ENCODE results near the gene PACS1.

Gene PACS1

DNA sequence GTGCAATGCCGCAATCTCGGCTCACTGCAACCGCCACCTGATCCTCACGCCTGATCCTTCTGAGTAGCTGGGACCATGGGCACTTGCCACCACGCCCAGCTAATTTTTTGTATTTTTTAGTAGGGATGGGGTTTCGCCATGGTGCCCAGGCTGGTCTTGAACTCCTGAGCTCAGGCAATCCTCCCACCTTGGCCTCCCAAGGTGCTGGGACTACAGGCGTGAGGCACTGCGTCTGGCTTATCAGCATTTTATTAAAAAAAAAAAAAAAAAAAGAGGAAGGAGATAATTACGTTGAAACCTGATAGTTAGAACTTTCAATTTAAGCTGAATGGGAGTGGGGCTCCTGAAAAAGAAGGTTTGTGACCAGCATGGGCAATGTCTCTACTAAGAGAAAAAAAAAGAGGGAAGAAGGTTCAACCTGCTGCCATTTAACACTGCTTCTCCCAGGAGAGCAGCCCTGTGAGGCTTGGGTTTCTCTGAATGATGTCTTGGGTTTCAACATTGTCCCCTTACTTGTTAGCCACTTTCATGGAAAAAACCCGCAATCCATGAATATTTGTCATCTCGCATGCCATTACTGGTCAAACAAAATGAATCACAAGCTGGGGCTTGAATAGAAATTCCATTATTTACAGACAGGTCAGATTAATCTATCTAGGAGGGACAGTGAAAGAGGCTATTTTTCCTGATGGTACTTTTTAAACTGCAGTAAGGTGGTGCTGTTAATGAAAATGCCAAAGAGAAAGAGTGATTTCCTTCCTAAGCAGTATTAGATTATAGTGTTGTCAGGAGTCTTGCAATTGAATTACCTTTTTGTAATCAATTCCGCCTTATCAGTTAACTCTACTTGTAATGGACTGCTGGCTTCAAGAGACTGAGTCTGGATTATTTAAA is 72.5 kb downstream of the PACS1 start:
- DNase-seq (ENCODE audit: low read depth in 2 of 2), result no peak

DNA sequence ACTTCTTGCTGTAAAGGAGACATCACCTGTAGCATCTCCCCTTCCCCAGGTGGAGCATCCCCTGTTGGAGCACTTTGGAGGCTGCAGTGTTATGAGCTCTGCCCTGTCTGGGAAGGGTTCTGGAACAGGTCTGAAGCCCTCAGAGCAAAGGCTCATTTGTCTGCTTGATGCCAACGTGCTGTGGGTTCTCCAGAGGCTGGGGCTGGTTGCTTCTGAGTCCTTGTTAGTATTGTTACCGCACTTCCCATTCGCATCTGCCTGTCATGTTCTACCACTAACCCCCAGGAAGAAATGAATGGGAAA is 73.1 kb downstream of the PACS1 start:
- DNase-seq (ENCODE audit: low read depth in 2 of 2), result no peak

DNA sequence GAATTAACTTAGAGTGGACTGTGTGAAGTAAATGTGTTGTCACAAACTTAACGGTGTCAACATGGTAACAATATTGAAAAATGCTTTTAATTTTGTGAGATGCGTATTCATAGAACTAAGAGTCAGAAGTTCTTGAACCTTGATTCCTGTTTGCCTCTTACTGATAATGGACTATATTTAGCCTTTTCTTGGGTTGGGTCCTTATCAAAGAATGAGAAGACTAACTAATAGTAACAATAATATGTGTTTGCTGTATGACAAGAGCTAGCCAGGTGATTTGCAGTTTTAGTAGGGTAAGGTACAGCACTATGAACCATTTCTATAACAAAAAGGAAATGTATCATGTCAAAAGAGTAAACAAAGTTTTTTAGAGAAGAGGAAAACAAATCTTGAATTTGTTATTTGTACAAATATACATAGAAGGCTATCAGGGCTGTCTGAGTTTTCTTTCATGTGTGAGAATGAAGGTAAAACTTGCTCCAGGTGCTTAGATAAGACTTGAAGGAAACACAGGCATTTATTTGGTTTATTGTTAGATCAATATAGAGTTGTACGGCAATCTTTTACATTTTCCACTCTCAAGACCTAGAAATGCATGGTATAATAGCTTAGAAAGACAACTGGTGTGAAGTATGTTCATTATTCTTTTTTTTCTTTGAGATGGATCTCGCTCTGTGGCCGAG is 74.1 kb downstream of the PACS1 start:
- no peak for DNase-seq (ENCODE audit: low read depth in 2 of 2)

- no peak for DNase-seq (ENCODE audit: low read depth in 2 of 2)
These were observed 76.0 kb downstream of the PACS1 start for GRCh38 chr11:66146074-66146473.

- DNase-seq (ENCODE audit: low read depth in 2 of 2), result no peak
These were observed 76.9 kb downstream of the PACS1 start for GRCh38 chr11:66146940-66147339.

DNA sequence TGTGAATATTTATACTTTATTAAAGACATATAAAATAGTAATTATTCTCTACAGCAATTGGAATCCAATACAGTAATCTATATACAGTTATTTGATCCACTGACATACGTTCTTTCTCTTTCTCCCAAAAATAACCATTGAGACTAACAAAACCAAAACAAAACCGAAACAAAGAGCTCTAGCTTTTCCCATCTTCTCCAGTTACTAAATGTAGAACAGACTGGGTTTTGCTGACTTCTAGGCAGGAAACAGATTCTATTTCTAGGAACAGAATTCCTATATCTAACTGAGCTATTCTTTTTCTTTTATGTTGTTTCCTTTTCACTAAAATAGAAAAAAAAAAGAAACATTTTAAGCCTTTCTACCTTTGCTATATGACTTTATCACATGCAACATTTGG is 80.1 kb downstream of the PACS1 start:
- DNase-seq (ENCODE audit: low read depth in 2 of 2), result no peak

- DNase-seq (ENCODE audit: low read depth in 2 of 2), result no peak
These were observed 80.7 kb downstream of the PACS1 start for GRCh38 chr11:66150725-66151124.

DNA sequence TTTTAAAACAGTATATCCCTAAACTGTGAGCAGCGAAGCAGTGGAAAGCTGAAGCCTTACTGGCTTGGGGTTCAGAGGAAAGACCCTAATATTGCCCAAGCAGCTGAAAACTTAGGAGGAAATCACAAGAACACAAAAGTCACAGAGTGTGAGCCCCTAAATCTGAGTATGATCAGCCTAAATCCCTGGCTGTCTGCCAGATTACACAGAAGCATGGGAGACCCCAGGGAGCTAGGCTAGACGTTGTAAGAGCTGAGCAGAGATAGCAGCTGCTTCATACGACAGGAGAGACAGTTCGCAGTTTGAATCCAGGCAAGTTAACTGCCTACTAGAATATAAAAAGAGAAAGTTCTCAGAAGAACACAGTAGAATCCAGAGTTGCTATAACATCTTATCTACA is 81.2 kb downstream of the PACS1 start:
- DNase-seq (ENCODE audit: low read depth in 2 of 2), result no peak

- DNase-seq (ENCODE audit: low read depth in 2 of 2), result no peak
These were observed 84.0 kb downstream of the PACS1 start for GRCh38 chr11:66154109-66154508.

DNA sequence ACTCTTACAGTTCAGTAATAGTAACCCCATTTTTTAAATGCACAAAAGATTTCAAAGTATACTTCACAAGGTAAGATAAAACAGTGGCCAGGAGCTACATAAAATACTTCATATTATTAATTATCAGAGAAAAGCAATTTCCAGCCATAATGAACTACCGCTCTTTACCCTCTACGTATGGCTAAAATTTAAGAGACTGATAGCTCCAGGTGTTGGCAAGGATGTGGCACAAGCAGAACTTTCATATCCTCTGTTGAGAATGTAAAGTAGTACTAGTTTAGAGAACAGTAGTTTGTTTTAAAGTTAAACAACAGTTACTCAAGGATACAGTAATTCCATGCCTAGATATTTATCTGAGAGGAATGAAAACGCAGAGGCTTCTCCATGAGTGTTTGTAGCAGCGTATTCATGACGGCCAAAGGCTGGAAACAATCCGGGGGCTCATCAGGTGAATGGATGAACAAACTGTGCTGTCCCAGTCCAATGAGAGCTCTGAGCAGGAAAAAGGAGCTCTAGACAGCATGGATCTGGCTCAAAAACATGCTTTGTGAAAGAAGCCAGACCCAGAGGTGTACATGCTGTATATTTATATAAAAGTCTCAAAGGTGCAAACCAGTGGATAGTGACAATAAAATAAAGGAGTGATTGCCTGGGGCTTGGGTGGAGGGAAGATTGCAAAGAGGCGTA is 85.5 kb downstream of the PACS1 start:
- no peak for DNase-seq (ENCODE audit: low read depth in 2 of 2)

DNA sequence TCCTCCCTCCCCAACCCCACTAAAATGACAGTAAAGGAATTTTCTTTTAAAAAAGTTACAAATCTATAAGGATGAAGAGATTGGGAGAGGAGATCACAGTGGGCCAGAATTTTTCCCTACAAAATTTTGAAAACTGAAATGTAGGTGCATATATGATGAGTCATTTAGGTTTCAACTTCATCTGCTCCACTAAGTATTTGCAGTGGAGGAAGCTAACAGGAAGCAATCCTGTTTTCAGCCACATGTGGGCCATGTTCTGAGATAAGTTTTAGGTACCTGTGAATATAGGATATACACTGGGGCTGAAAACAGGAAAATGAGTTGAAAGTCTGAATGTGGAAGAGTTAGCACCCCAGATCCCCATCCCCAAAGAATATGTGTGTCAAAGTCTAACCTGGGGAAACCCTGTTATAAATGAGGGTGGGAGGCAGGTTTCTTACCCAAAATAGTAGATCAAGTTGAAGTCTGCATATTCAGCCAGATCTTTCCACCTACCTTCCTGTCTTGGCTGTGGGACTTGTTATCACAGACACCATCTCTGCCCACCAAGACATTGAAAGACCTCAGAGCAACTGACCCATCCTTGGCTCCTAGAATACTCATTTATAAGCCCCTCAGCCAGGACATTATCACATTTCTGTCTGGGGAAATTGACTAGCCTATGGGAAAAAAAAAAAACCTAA is 87.3 kb downstream of the PACS1 start:
- no peak for DNase-seq (ENCODE audit: low read depth in 2 of 2)

GRCh38 chr11:66158156-66158555 is 88.1 kb downstream of the PACS1 start:
- no peak for DNase-seq (ENCODE audit: low read depth in 2 of 2)

- DNase-seq (ENCODE audit: low read depth in 2 of 2), result no peak
These were observed 89.4 kb downstream of the PACS1 start for GRCh38 chr11:66159324-66159984.

- no peak for DNase-seq (ENCODE audit: low read depth in 2 of 2)
These were observed 90.6 kb downstream of the PACS1 start for GRCh38 chr11:66160709-66161108.

DNA sequence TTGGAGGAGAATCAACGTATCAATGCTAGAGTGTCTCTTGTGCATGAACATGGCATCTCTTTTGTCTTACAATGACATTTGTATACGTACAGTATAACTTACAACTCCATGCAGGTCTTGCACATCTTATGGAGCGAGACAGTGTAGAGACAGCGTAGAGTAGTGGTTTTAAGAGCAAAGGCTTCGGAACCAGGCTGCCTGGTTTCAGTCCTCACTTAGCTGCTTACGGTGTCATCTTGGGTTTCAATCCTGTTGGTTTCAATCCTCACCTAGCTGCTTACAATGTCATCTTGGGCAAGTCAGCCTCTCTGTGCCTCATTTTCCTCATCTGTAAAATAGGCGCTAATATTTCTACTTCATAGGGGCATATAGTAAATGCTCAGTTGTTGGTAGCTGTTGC is 98.2 kb downstream of the PACS1 start:
- DNase-seq (ENCODE audit: low read depth in 2 of 2), result no peak

GRCh38 chr11:66172146-66172545 is 102.1 kb downstream of the PACS1 start:
- DNase-seq (ENCODE audit: low read depth in 2 of 2), result no peak

DNA sequence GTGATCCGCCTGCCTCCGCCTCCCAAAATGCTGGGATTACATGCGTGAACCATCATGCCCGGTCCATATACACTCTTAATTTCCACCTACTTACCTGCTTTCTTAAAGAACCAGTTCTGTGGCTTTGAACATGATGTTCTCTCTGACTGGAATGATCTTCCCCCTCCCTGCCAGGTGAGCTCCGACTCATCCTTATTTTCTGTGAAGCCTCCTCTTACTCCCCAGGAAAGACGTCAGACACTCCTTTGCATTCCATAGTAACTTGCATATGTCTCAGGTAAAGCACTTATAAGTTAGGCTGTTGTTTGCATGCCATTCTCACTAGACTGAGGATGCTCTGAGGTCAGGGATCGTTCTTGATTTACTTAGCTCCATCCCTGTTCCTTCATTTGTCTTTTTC is 106.6 kb downstream of the PACS1 start:
- no peak for DNase-seq (ENCODE audit: low read depth in 2 of 2)

GRCh38 chr11:66178183-66178582 is 108.1 kb downstream of the PACS1 start:
- DNase-seq (ENCODE audit: low read depth in 2 of 2), result no peak

GRCh38 chr11:66178871-66179270 is 108.8 kb downstream of the PACS1 start:
- no peak for DNase-seq (ENCODE audit: low read depth in 2 of 2)

DNA sequence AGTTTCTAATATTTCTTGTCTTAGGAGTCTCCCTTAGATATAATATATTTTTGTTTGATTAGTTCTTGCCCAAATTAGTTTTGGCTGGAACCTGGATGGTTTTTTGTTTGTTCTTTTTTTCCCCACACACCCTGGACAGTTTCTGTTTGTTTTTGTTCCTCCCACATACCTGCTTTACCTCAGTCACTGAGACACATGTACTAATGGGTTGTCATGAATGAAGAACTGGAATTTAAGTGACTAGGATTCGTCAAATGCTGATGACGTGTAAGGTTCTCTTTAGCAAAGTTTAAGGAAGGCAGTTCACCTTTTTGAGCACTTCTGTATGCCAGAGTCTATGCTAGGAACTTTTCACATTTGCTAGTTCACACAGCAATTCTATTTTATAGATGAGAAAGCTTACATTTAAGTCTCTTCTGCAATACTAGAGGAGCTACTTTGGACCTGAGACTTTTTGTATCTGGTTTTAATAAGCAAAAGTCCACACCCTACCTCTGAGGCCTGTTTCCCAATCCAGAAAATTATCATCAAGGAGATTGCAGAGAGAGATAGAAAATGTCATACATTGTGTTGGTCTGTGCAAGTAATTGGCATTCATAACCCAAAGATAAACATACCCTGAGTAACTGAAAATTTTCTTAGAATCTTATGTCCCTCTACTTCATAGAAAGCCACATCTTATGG is 111.7 kb downstream of the PACS1 start:
- DNase-seq (ENCODE audit: low read depth in 2 of 2), result no peak

GRCh38 chr11:66183494-66184048 is 113.5 kb downstream of the PACS1 start:
- no peak for DNase-seq (ENCODE audit: low read depth in 2 of 2)

Measured in fibroblast of skin of left biceps (primary cell).